C4-2B (cell line): ENCODE results near the gene C11orf68.

Source experiments
- H3K27ac ChIP-seq: fragments of 450-650 bp; 2 replicates; pipeline ENCODE4 v1.5.1; 2017
- CTCF ChIP-seq: fragments of 450-650 bp; conservative IDR thresholded peaks from 2 replicates; pipeline ENCODE4 v1.5.1; 2017; ENCODE audit warnings: mild to moderate bottlenecking
- ZFX ChIP-seq: fragments of 450-650 bp; IDR thresholded peaks from 2 replicates; pipeline ENCODE4 v1.6.1; 2017

C11orf68 gene

GRCh38 chr11:65942531-65942930 lies 23.7 kb upstream of the C11orf68 start:
- no peak overlapping the region for H3K27ac ChIP-seq
- TF ChIP-seq ZFX = no peak

GRCh38 chr11:65941720-65942310 lies 23.0 kb upstream of the C11orf68 start:
- no peak for TF ChIP-seq CTCF
- no peak for TF ChIP-seq ZFX
- no peak overlapping the region for H3K27ac ChIP-seq

GRCh38 chr11:65937766-65938165 lies 18.9 kb upstream of the C11orf68 start:
- TF ChIP-seq ZFX (no peak), CTCF (no peak)

GRCh38 chr11:65934014-65934413 lies 15.2 kb upstream of the C11orf68 start:
- H3K27ac ChIP-seq = no peak overlapping the region
- TF ChIP-seq ZFX (no peak), CTCF (no peak)

More at GRCh38 chr11:65937766-65938165, 18.9 kb upstream of the C11orf68 start:
- no peak overlapping the region for H3K27ac ChIP-seq

- no peak overlapping the region for H3K27ac ChIP-seq
- no peak for TF ChIP-seq CTCF
- TF ChIP-seq ZFX = no peak
Measured at GRCh38 chr11:65932558-65932919, 13.7 kb upstream of the C11orf68 start.

- H3K27ac ChIP-seq = no peak overlapping the region
- TF ChIP-seq ZFX (no peak), CTCF (no peak)
Measured at GRCh38 chr11:65931773-65932557, 13.1 kb upstream of the C11orf68 start.

- no peak overlapping the region for H3K27ac ChIP-seq
- TF ChIP-seq CTCF (no peak), ZFX (no peak)
Measured at GRCh38 chr11:65928667-65929066, 9.8 kb upstream of the C11orf68 start.

GRCh38 chr11:65927904-65928397 lies 9.1 kb upstream of the C11orf68 start:
- TF ChIP-seq ZFX (no peak), CTCF (no peak)
- H3K27ac ChIP-seq = no peak overlapping the region
